ENCODE data around the gene REEP2.

REEP2 gene

GRCh38 chr5:138467711-138468132 is 28.9 kb downstream of the REEP2 start:
- H3K4me3 ChIP-seq (ENCODE audit: low read depth, low read length), result no peak overlapping the region
- no peak for DNase-seq (ENCODE audit: low read depth)
- TF ChIP-seq MYC (IDR thresholded peaks at IDR 0.05; ENCODE audit: low read depth, low read length) (no peak), POLR2A (IDR thresholded peaks at IDR 0.05; ENCODE audit: extremely low read depth, insufficient read length) (no peak)
- TF ChIP-seq, protein P1, sequence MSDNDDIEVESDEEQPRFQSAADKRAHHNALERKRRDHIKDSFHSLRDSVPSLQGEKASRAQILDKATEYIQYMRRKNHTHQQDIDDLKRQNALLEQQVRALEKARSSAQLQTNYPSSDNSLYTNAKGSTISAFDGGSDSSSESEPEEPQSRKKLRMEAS (IDR thresholded peaks at IDR 0.05; ENCODE audit: low read depth, low read length), result no peak
- TF ChIP-seq, protein P2, sequence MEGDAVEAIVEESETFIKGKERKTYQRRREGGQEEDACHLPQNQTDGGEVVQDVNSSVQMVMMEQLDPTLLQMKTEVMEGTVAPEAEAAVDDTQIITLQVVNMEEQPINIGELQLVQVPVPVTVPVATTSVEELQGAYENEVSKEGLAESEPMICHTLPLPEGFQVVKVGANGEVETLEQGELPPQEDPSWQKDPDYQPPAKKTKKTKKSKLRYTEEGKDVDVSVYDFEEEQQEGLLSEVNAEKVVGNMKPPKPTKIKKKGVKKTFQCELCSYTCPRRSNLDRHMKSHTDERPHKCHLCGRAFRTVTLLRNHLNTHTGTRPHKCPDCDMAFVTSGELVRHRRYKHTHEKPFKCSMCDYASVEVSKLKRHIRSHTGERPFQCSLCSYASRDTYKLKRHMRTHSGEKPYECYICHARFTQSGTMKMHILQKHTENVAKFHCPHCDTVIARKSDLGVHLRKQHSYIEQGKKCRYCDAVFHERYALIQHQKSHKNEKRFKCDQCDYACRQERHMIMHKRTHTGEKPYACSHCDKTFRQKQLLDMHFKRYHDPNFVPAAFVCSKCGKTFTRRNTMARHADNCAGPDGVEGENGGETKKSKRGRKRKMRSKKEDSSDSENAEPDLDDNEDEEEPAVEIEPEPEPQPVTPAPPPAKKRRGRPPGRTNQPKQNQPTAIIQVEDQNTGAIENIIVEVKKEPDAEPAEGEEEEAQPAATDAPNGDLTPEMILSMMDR (IDR thresholded peaks at IDR 0.05; ENCODE audit: low read depth, low read length), result no peak

GRCh38 chr5:138468133-138468965 is 29.5 kb downstream of the REEP2 start:
- TF ChIP-seq POLR2A (IDR thresholded peaks at IDR 0.05; ENCODE audit: extremely low read depth, insufficient read length) (no peak), MYC (IDR thresholded peaks at IDR 0.05; ENCODE audit: low read depth, low read length) (no peak)
- TF ChIP-seq, protein P1 (IDR thresholded peaks at IDR 0.05; ENCODE audit: low read depth, low read length), result no peak
- TF ChIP-seq, protein P2 (IDR thresholded peaks at IDR 0.05; ENCODE audit: low read depth, low read length), result no peak
- peak; percentile 39 for DNase-seq (ENCODE audit: low read depth)
- H3K4me3 ChIP-seq (ENCODE audit: low read depth, low read length), result no peak overlapping the region

- H3K4me3 ChIP-seq (ENCODE audit: low read depth, low read length), result no peak overlapping the region
- no peak for DNase-seq (ENCODE audit: low read depth)
- no peak for TF ChIP-seq POLR2A (IDR thresholded peaks at IDR 0.05; ENCODE audit: extremely low read depth, insufficient read length)
- TF ChIP-seq, protein P2 (IDR thresholded peaks at IDR 0.05; ENCODE audit: low read depth, low read length), result no peak
- no peak for TF ChIP-seq MYC (IDR thresholded peaks at IDR 0.05; ENCODE audit: low read depth, low read length)
- TF ChIP-seq, protein P1 (IDR thresholded peaks at IDR 0.05; ENCODE audit: low read depth, low read length), result no peak
Measured at GRCh38 chr5:138468966-138469539, 30.2 kb downstream of the REEP2 start.

- peak; percentile 38 for TF ChIP-seq POLR2A (IDR thresholded peaks at IDR 0.05; ENCODE audit: extremely low read depth, insufficient read length)
- TF ChIP-seq, protein P2 (IDR thresholded peaks at IDR 0.05; ENCODE audit: low read depth, low read length), result no peak
- H3K4me3 ChIP-seq (ENCODE audit: low read depth, low read length), result no peak overlapping the region
- no peak for DNase-seq (ENCODE audit: low read depth)
Measured at GRCh38 chr5:138469540-138470321, 30.9 kb downstream of the REEP2 start.

GRCh38 chr5:138470322-138471051 is 31.6 kb downstream of the REEP2 start:
- H3K4me3 ChIP-seq (ENCODE audit: low read depth, low read length), result no peak overlapping the region
- DNase-seq (ENCODE audit: low read depth), result no peak
- no peak for TF ChIP-seq MYC (IDR thresholded peaks at IDR 0.05; ENCODE audit: low read depth, low read length)
- TF ChIP-seq, protein P1 (IDR thresholded peaks at IDR 0.05; ENCODE audit: low read depth, low read length), result no peak
- no peak for TF ChIP-seq POLR2A (IDR thresholded peaks at IDR 0.05; ENCODE audit: extremely low read depth, insufficient read length)
- TF ChIP-seq, protein P2 (IDR thresholded peaks at IDR 0.05; ENCODE audit: low read depth, low read length), result no peak

All from NB4 (cell line).